ENCODE measurements around the gene UBL7. TPM values are rescaled to one million over a fixed set of nuclear protein-coding genes. Genes with fewer than 3 reads are reported as not detected.

The UBL7 gene
- total and polyA plus RNA-seq, 4 donors: 12.7 to 19.5 (median 18.2) TPM

DNA sequence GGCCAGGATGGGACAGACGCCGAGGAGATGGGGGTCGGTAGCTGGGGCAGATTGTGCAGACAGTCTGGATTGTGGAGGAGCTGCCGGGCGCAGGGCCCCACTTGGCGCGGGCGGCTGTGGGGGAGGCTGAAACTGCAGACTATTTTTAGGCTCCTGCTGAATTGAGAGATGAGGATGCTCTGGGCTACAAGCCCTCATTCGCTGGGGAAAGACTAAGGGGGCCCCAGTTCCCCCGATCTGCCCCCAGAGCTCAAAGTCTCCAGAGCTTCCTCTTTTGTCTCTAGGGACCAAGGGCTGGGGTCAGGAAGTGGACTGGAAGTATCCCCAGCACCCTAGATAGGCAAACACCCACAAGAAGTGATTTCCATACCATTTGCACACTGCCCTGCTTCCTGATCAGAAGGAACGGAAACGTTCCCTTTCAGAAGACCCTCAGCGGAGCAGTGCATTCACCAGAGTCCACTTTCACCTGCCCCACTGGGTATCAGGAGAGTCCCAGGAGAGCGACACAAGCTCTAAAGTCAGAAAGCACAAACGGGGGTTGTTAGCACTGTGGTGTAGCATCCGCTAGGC lies 56.9 kb downstream of the UBL7 start:
- TF ChIP-seq CTCF (IDR thresholded peaks at IDR 0.05; ENCODE audit: low read depth, low read length, missing input control) (no peak), HNF4G (IDR thresholded peaks at IDR 0.05) (no peak), RXRA (IDR thresholded peaks at IDR 0.05) (no peak), GABPA (IDR thresholded peaks at IDR 0.05 in 1 of 2, conservative IDR thresholded peaks at IDR 0.05 in 1 of 2) (no peak), SP1 (IDR thresholded peaks at IDR 0.05) (no peak), MAX (IDR thresholded peaks at IDR 0.05) (no peak), FOXA2 (IDR thresholded peaks at IDR 0.05) (no peak), FOXA1 (IDR thresholded peaks at IDR 0.05) (no peak), TAF1 (conservative IDR thresholded peaks at IDR 0.05) (no peak), YY1 (IDR thresholded peaks at IDR 0.05) (no peak), ZBTB33 (IDR thresholded peaks at IDR 0.05) (no peak), JUND (IDR thresholded peaks at IDR 0.05) (no peak), EGR1 (IDR thresholded peaks at IDR 0.05; ENCODE audit: low read depth in 2 of 2) (no peak), RAD21 (IDR thresholded peaks at IDR 0.05) (no peak), NR2F2 (IDR thresholded peaks at IDR 0.05) (no peak), HNF4A (conservative IDR thresholded peaks at IDR 0.05) (no peak)
- TF ChIP-seq, protein P1, sequence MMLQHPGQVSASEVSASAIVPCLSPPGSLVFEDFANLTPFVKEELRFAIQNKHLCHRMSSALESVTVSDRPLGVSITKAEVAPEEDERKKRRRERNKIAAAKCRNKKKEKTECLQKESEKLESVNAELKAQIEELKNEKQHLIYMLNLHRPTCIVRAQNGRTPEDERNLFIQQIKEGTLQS (IDR thresholded peaks at IDR 0.05): no peak
- TF ChIP-seq, protein P2, sequence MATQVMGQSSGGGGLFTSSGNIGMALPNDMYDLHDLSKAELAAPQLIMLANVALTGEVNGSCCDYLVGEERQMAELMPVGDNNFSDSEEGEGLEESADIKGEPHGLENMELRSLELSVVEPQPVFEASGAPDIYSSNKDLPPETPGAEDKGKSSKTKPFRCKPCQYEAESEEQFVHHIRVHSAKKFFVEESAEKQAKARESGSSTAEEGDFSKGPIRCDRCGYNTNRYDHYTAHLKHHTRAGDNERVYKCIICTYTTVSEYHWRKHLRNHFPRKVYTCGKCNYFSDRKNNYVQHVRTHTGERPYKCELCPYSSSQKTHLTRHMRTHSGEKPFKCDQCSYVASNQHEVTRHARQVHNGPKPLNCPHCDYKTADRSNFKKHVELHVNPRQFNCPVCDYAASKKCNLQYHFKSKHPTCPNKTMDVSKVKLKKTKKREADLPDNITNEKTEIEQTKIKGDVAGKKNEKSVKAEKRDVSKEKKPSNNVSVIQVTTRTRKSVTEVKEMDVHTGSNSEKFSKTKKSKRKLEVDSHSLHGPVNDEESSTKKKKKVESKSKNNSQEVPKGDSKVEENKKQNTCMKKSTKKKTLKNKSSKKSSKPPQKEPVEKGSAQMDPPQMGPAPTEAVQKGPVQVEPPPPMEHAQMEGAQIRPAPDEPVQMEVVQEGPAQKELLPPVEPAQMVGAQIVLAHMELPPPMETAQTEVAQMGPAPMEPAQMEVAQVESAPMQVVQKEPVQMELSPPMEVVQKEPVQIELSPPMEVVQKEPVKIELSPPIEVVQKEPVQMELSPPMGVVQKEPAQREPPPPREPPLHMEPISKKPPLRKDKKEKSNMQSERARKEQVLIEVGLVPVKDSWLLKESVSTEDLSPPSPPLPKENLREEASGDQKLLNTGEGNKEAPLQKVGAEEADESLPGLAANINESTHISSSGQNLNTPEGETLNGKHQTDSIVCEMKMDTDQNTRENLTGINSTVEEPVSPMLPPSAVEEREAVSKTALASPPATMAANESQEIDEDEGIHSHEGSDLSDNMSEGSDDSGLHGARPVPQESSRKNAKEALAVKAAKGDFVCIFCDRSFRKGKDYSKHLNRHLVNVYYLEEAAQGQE (IDR thresholded peaks at IDR 0.05): no peak
- Histone ChIP-seq H3K9me3 (ENCODE audit: control insufficient read depth in 4 of 4, low read length in 3 of 4) (no peaks in the 10 kb centered on the region), H3K4me1 (ENCODE audit: control insufficient read depth in 4 of 4, insufficient read depth in 4 of 4, low read length in 3 of 4) (peaks cover 0 to 3% (median 0%) of the 10 kb centered on the region in 4 donors), H3K27ac (ENCODE audit: low read depth in 1 of 2, low read length in 2 of 2) (no peak overlapping the region), H3K36me3 (ENCODE audit: control insufficient read depth in 4 of 4, insufficient read depth in 3 of 4, low read depth in 1 of 4, low read length in 3 of 4) (no peaks in the 10 kb centered on the region), H3K27me3 (ENCODE audit: control insufficient read depth in 4 of 4, insufficient read depth in 4 of 4, low read length in 3 of 4) (no peaks in the 10 kb centered on the region), H3K9ac (ENCODE audit: low read depth in 1 of 2, low read length in 2 of 2) (no peak overlapping the region), H3K4me3 (ENCODE audit: low read depth in 1 of 3, low read length in 3 of 3) (no peak overlapping the region)
- DNase-seq (ENCODE audit: low spot score): no peak
- WGBS: 68% methylated on average over 16 of the region's 16 CpGs
